C4-2B (cell line): ENCODE results near the gene MYZAP.

ENCODE experiments used
- CTCF ChIP-seq: fragments of 450-650 bp; conservative IDR thresholded peaks from 2 replicates; pipeline ENCODE4 v1.5.1; 2017; ENCODE audit warnings: mild to moderate bottlenecking
- ZFX ChIP-seq: fragments of 450-650 bp; IDR thresholded peaks from 2 replicates; pipeline ENCODE4 v1.6.1; 2017

- no peak for TF ChIP-seq CTCF
- no peak for TF ChIP-seq ZFX
These were observed 106.5 kb downstream of the MYZAP start for GRCh38 chr15:57698243-57698642.
